T-helper 22 cell (primary cell): ENCODE data around the gene KIAA1217.

Experiments used
- DNase-seq: peaks from one replicate; pipeline ENCODE4 v3.0.0-alpha.2; 2020; ENCODE audit warnings: low read depth

Gene KIAA1217, protein sequence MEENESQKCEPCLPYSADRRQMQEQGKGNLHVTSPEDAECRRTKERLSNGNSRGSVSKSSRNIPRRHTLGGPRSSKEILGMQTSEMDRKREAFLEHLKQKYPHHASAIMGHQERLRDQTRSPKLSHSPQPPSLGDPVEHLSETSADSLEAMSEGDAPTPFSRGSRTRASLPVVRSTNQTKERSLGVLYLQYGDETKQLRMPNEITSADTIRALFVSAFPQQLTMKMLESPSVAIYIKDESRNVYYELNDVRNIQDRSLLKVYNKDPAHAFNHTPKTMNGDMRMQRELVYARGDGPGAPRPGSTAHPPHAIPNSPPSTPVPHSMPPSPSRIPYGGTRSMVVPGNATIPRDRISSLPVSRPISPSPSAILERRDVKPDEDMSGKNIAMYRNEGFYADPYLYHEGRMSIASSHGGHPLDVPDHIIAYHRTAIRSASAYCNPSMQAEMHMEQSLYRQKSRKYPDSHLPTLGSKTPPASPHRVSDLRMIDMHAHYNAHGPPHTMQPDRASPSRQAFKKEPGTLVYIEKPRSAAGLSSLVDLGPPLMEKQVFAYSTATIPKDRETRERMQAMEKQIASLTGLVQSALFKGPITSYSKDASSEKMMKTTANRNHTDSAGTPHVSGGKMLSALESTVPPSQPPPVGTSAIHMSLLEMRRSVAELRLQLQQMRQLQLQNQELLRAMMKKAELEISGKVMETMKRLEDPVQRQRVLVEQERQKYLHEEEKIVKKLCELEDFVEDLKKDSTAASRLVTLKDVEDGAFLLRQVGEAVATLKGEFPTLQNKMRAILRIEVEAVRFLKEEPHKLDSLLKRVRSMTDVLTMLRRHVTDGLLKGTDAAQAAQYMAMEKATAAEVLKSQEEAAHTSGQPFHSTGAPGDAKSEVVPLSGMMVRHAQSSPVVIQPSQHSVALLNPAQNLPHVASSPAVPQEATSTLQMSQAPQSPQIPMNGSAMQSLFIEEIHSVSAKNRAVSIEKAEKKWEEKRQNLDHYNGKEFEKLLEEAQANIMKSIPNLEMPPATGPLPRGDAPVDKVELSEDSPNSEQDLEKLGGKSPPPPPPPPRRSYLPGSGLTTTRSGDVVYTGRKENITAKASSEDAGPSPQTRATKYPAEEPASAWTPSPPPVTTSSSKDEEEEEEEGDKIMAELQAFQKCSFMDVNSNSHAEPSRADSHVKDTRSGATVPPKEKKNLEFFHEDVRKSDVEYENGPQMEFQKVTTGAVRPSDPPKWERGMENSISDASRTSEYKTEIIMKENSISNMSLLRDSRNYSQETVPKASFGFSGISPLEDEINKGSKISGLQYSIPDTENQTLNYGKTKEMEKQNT (N-terminal part only)

DNA sequence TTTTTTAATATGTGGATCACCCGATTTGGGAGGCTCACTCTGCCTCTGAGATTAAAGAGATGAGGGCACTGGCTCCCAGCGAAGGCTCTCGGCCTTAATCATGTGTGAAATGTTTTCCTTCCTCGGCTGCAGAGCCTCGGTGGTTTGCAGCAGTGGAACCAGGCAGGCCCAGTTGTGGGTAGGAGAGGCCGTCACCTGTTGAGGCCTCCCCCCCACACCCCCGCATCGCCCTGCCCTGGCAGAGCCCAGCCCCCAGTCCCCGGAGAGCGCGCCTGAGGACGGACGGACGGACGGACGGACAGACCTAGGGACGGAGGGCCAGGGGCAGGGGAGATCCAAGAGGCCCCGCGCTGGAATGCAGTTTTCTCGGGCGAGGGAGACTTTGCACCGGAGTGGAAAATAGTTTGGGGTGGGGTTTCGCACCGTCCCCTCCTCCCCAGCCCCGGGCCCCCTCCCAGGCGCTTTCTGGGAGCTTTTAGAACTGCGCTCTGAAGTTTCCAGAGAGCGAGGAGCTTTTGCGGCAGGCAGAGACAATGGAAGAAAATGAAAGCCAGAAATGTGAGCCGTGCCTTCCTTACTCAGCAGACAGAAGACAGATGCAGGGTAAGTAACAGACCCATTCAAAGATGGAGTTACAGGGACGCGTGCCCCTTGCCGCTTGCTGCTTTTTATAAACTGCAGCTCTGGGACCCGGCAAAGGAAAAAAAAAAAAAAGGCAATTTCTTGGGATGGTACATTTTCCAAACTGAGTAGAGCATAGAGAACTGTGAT is at the start of gene KIAA1217:
Gene KIAA1217, plus strand, starts transcription at position 478 of the 771 bp plus-strand sequence. Its CDS starts 56 bp downstream, at position 534.
- DNase-seq: no peak

DNA sequence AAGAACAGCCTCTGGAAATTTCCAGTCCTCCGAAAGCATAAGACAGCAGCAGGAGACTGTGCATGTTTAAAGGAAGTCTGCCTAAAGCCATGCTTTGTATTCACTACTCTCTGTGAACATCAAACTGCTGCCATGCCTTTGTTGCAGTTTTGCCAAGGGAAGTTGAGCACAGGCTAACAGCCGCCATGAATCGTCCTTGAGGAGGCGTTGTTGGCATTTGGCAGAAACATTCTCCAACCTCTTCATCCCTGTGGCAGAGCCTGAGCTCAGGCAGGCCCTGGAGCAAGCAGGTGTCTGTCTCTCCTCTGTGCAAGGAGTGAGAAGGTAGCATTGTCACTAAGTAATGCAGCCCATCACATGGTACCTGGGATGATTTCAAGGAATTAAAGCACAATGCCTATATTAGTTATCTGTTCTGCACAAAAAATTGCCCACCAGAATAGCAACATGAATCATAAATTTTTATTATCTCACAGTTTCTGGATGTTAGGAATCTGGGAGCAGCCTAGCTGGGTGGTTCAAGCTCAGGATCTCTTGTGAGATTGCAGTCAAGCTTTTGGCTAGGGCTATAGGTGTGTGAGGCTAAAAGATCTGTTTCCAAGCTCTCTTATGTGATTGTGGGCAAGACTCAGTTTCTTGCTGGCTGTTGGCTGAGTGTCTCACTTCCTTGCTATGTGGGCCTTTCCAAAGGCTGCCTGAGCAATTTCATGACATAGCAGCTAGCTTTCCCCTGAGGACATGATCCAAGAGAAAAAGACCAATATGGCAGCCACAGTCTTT is 46.5 kb upstream of the KIAA1217 start:
- DNase-seq: no peak

DNA sequence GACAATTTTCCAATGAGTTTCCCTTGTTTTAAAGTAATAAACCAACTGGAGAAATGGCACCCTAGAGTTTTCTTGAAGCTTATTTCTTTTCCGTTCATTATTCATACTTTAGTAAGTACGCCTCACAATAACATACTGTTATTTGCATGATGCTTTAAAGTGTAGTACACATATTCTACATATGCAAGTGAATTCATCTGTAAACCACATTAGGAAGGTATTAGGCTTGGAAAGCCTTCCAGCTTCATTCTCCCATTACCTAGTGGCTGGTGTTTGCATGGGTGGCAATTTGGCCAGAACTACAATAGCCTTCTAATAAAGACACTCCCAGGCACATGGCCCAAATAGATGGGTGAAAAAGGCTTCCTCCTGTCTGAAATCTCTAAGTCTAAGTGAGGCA is 45.5 kb upstream of the KIAA1217 start:
- DNase-seq: no peak

DNA sequence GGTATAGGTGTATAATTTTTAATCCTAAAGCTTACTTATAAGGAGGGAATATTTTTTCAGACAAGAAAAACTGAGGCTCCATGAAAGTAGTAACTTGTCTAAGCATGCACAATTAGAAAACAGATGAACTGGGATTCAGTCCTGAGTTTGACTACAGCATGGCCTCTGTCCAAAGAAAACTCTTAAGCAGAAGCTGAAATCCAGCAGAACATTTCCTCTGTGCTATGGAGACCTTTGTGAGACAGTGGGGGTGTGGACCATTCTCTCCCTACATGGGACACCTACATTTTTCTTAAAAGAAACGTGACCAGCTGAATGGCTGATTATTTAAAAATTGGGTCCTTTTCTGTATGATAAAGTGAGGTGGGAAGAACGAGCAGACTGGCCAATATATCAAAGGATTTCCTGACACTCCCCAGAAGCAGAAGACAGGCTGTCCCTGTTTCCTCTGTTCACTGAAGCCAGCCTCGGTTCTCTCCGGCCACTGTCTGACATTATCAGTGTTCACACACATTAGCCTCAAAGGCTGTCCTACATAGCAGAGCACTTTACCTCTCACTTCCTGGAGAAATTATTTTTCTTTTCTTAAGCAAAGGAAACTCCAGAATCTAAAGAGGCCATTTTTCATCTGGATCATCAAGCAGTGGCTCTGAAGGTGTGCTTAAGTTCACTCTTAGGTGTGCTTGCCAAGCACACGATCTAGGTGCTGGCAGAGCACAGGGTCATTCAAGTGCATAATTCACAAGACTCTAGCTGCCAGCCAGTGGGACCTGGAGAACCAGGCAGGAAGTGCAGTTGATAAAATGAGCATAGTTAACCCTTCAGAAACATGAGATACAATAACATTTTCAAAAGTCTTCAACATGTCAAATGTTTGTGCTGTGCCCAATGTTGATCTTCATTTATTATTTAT is 40.4 kb upstream of the KIAA1217 start:
- no peak for DNase-seq

DNA sequence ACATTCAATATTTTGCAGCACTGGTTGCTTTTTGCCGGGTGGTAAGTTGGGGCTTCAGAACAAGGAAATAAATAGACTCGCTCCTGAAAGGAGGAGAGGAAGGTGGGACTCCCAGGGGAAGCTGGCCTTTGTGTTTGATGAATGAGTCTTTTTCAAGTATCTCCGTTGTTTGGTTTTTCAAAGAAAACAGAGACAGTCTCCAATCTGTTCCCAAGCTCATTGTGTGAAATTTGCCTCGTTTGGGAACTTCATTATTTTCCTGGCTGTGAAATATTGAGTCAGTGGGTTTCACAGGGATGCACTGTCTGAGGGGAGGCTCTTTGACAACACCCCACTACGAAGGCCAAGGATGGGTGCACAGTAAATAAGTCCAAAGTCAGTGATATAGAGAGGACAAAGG is 38.7 kb upstream of the KIAA1217 start:
- DNase-seq: no peak

DNA sequence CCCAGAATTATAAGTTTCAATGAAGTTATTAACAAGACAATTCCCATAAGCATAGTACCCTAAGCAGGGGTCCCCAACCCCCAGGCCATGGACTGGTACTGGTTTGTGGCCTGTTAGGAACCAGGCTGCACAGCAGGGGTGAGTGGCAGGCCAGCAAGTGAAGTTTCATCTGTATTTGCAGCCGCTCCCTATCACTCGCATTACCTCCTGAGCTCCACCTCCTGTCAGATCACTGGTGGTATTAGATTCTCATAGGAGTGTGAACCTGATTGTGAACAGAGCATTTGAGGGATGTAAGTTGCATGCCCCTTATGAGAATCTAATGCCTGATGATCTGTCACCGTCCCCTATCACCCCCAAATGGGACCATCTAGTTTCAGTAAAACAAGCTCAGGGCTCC is 36.0 kb upstream of the KIAA1217 start:
- DNase-seq: no peak

DNA sequence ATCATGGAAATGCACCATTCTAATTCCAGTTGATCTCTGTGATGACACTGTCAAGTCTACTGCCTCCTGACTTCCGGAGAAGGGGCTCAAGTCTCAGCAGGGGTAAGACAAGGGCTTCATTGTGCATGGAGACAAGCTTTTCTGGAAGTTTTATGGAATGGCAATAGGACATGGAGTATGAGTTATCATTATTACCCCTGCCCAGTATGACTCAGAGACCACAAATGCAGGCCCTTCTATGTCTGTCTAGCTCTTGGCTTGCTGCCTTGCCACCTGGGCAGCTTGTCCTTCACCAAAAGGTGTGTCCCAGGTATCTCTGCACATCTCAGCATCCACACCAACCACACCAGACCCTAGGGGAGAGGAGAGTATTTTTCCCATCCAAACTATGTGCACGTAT is 34.9 kb upstream of the KIAA1217 start:
- no peak for DNase-seq

DNA sequence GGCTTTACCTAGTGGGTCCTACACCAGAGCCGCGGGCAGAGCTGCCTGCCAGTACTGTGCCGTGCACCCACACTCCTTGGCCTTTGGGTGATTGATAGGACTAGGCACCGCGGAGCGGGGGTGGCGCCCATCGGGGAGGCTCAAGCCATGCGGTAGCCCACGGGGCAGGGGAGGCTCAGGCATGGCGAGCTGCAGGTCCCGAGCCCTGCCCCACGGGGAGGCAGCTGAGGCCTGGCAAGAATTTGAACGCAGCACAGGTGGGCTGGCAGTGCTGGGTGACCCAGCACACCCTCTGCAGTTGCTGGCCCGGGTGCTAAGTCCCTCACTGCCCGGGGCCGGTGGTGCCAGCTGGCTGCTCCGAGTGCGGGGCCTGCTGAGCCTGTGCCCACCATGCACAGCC is 32.3 kb upstream of the KIAA1217 start:
- no peak for DNase-seq

DNA sequence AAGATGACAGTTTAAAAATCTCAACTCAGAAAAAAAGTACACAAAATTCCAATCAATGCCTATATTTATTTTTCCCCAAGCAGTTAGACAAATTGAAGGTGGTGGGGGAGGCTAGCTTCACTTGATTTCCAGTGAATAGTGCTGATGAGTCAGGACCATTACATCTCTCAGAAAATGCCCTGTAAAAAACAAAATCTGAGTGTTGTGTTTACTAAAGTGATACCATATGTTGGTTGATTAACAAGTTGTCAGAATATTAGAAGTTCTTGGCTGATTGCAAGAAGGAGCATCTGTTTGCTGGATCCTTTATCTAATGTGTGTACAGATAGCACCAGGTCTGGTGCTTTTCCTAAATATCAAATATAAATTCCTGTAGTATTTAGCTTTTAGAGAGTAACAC is 31.3 kb upstream of the KIAA1217 start:
- no peak for DNase-seq

DNA sequence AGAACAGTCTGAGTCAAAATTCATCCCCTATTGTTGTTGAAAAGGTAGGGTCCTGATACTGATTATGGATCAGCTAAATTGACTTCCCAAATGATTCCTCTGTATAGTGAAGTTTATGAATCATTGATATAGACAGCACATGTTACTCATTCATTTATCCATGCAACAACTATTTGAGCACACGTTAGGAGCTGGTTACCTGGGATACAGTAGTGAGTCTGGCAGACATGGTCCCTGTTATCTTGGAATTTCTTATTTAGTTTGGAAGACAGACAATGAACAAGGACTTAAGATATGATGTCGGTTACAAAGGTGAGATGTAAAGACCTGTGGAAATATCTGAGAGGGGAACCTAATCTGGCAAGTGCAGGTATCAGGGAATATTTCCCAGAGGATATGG is 28.0 kb upstream of the KIAA1217 start:
- no peak for DNase-seq

DNA sequence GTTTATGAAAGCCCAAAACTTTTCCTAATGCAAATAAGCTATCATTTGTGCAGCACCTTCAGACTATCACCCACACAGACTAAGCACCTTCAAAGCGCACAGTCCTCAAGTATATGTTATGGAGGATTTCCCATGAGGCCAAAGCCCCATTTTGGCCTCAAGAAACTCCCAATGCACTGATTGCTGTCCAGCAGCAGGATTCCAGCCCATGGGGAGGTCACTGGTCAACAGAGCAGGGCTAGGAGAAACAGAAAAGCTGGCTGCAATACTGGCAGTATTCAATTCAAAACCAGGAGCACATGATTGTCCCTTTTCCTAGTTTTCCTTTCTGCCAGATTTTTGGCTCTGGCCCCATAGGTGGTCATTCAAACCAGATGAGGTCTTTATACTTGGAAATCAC is 24.5 kb upstream of the KIAA1217 start:
- no peak for DNase-seq

DNA sequence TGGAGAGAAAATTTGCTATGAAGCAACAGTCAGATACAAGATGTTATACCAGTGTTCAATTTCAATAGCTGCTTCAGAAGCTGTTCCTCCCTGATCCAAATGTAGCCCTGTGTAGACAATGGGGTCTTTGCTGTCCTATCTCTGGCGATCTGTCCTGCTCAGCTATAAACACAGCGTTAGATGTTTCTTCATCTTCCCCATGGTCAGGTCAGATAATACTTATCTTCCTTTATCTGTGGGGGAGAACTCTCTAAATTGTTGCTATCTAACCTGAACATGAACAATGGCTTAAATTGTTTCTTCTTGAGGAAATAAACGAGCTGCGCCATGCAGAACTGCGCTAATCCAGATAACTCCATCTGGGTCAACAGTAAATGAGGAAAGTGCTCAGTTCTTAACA is 15.6 kb upstream of the KIAA1217 start:
- no peak for DNase-seq

DNA sequence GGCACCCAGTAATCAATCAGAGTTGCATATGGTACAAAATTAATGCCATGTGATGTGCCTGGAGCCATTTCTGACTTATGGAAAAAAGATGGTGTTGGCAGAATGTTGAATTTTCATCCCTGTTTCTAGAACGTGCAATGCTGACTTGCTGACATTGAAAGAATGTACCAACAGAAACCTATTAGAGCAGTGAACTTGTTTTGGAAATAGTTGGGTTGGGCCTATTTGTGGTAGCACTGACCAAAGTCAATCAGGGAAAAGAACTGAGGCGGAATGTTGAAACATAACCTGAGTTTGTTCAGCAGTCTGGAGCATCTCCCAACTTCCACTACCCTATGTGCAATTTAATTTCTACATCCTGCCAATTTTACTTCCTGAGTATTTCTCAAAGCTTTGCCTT is 11.7 kb upstream of the KIAA1217 start:
- DNase-seq: no peak

DNA sequence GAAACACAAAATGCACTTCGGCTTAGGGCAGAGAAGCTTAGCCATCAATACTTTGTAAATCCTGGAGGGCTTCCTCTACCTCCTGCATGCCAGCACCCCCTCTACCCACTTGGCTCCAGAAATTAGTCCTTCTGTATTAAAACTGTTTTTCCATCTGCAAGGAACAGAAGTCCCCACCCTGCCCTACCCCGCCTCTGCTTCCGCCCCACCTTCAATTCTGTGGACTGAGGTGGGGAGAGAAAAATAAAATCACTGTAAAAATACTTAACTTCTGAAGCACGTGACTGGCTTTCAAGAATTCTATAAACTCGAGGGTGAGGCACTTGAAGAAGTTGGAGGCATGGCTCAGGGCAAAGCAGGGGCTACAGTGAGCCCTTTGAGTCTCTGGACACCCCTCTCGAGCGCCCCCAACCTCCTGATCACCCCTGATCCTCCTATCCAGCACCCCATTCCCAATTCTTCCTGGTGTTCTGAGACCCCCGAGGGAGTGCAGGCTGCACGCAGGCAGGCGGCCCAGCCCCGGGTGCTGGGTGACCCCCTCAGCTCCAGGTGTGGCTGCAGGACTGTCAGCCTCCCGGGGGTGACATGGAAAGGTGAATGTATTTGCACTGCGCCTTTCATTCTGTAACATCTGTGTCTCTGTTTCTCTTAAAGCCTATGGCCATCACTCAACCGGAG is 7.3 kb upstream of the KIAA1217 start:
- no peak for DNase-seq

DNA sequence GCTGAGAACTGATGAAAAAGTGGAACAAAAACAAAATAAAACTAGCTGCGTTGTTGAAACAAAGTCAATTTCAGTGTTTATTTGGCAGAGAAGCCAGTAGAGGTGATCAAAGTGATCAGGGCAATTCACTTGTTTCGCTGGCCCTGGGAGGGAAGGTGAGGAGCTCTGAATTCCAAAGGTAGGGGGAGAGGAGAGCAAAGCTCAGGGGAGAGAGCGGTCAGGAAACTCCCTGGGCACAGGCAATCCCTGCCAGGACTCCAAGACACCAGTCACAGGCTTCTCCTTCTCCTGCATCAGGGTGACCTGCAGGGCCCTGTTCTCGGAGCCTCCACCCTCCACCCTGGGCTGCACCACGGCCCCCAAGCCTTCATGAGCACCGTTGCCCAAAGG is 6.8 kb upstream of the KIAA1217 start:
- DNase-seq: no peak

DNA sequence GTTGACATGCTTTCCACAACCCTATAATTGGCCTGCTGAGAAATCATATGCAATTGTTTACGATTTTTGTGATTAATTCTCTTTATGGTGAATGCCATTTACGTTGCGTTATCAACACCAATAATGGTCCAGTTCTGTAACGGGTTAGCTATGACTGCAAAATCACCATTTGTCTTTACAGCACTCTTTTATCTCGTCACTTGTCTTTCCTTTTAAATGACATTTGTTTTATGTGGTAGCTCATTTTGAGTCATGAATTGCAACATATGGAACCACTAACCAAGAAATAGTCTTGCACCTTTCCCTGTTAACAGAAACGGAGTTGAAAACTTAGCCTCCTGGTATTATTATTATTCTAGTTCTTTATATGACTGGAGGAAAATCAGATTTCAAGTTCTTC is 3.1 kb upstream of the KIAA1217 start:
- no peak for DNase-seq

DNA sequence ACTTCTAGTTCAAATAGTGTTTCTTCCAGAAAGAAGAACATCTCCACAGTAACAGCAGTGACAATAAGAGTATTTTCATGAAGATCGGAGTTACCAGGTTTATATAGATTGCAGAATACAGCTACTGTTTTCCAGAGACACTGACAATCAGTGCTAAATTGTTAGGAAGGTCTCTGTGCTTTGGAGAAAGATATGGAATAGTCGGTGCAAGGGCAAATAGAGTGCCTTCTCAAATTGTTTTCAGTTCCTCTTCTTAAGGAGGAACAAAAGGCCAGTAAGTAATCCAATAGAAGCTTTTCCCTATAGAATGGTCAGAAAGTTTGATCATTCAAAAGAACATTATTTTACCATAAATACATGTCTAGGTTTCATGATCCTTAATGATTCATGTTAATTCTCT is 2.6 kb upstream of the KIAA1217 start:
- DNase-seq: no peak

DNA sequence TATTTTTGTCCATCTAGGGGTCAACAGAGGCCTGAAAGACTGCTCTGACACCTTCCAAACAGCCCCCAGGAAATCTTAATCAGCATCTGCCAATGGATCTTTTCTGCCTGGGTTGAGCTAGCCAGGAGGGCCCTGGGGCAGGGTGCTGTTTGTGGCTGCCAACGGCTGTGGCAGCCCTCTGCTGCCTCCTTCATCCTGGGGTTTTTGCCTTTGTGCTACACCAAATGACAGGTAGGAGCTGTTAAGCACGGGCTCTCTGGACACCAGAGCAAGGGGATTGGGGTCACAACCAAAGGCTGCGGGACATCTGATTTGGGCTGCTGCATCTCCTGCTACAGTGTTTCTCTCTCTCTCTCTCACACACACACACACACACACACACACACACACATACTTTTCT is 2.0 kb upstream of the KIAA1217 start:
- no peak for DNase-seq

DNA sequence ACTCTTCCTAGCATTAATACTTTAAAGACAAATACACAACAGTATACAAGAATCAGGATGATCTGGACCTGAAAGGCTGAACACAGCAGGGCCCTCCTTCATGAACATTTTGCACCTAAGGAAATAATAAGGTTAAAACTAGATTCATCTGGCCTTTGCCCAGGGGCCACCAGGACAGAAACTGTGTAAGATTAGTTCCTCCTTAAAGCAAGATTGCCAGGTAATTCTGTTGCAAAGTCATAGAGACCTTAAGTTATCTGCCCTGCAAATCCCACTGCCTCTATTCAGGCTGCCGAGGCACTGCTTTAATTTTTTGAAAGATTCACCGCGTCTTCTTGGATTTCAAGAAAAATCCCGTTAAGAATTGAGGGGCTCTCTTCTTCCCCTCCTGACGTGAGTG is 1.6 kb upstream of the KIAA1217 start:
- DNase-seq: no peak
